ENCODE measurements around the gene TF.
"Not testable (repeated sequence)": the region's sequence is repeated elsewhere in the genome, so short reads cannot be mapped to it uniquely, and the experiment has no call there.

TF gene

GRCh38 chr3:133745981-133746711 lies at the start of gene TF:
Gene TF (plus strand): TSS chr3:133746393. CDS start chr3:133746441, 48 bp downstream.
- DNase-seq (ENCODE audit: low read depth): no peak

- no peak for DNase-seq (ENCODE audit: low read depth)
Measured at GRCh38 chr3:133697960-133698359, 48.2 kb upstream of the TF start.

DNA sequence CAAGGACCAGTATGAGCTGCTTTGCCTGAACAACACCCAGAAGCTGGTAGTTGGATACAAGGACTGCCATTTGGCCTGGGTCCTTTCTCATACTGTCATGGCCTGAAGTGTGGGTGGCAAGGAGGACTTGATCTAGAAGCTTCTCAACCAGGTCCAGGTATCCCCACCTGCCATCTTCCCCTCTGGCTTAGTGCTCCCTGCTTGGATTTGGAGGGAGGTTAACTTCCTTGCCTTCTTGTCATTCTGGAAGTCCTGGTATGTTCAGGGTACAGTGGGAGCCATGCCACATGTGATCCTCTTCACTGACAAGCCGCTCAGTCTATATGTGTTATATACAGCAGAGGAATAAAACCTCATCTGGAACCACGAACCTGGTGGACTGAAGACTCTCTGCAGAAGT lies 46.7 kb upstream of the TF start:
- DNase-seq (ENCODE audit: low read depth): no peak

GRCh38 chr3:133699903-133700302 lies 46.3 kb upstream of the TF start:
- DNase-seq (ENCODE audit: low read depth): no peak

GRCh38 chr3:133700351-133700750 lies 45.8 kb upstream of the TF start:
- no peak for DNase-seq (ENCODE audit: low read depth)

GRCh38 chr3:133701435-133702358 lies 44.5 kb upstream of the TF start:
- DNase-seq (ENCODE audit: low read depth): no peak

DNA sequence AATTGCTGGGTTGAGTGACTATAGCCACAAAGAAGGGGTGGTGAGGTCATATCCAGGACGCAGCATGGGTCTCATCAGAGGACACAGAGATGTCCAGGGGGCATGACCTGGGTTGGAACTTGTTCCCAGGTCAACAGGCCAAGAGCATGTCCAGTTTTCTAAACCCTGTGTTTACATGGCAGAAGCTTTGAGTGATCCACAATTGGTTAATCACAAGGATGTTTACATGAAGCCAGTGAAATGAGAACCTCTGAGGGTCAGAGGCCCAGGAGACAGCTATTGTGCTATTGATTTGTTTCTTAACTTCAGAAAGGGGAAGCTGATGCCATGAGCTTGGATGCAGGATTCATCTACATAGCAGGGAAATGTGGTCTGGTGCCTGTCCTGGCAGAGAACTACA lies 42.3 kb upstream of the TF start:
- no peak for DNase-seq (ENCODE audit: low read depth)

DNA sequence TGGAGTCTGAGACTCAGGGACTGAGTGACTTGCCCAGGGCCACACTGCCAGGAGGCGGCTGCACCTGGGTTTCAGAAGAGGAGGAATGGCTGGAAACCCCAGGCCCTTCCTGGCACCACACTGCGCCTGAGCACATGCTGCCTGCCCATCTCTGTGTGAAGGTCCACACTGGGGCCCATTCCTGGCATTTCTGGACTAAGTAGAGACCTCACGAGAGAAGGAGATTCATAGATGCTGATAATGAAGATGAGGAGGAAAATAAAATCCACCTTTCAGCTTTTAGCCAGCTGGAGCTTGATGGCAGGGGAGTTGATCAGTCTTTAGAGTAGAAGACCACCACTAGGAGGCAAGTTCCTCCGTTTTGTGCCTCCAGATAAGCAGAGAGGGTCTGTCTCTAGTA lies 40.2 kb upstream of the TF start:
- DNase-seq (ENCODE audit: low read depth): no peak

GRCh38 chr3:133709139-133709750 lies 36.9 kb upstream of the TF start:
- no peak for DNase-seq (ENCODE audit: low read depth)

GRCh38 chr3:133711013-133711412 lies 35.2 kb upstream of the TF start:
- DNase-seq (ENCODE audit: low read depth): no peak

- DNase-seq (ENCODE audit: low read depth): no peak
Measured at GRCh38 chr3:133712017-133712416, 34.2 kb upstream of the TF start.

DNA sequence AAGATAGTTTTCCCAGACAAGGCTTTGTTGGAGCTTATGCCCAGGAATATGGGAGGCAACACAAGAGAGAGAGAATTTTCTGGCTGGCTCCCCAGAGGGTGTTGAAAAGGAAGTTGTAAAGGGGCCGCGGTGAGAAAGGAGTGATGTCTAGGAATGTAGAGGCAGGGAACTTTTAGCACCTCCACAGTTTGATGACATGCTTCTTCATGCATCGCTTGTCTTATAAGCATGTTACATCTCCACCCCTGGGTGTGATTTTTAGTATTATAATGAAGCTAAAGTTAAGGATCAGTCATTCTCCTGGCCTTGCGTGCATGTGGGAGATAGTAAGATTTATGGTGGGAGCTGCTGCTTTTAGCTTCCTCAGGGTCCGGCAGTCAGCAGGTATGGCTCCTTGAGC lies 32.8 kb upstream of the TF start:
- no peak for DNase-seq (ENCODE audit: low read depth)

- DNase-seq (ENCODE audit: low read depth): no peak
Measured at GRCh38 chr3:133717424-133717823, 28.8 kb upstream of the TF start.

- DNase-seq (ENCODE audit: low read depth): no peak
Measured at GRCh38 chr3:133722935-133723334, 23.3 kb upstream of the TF start.

DNA sequence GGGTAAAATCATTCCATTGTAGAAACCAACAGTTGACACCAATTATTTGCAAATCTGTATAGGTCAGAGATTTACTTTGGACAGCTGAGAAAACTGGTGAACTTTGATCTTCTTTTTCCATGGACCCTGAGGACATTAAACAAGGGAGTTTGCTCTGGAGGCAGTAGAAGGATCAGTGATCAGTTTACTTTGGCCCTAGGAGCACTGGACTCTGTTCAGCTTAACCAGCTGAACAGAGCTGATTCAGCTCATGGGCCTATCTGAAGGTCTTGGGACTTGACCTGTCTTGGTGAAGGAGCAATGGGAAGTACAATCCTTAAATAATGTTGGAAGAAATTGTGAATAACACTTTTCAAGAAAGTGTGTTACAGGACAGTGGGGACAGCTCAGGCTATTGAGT lies 15.2 kb upstream of the TF start:
- no peak for DNase-seq (ENCODE audit: low read depth)

DNA sequence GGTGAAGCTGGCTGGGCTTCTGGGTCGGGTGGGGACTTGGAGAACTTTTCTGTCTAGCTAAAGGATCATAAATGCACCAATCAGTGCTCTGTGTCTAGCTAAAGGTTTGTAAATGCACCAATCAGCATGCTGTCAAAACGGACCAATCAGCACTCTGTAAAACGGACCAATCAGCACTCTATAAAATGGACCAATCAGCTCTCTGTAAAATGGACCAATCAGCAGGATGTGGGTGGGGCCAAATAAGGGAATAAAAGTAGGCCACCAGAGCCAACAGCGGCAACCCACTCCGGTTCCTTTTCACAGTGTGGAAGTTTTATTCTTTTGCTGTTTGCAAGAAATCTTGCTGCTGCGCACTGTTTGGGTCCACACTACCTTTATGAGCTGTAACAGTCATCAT lies 14.0 kb upstream of the TF start:
- DNase-seq (ENCODE audit: low read depth): not testable (repeated sequence)

DNA sequence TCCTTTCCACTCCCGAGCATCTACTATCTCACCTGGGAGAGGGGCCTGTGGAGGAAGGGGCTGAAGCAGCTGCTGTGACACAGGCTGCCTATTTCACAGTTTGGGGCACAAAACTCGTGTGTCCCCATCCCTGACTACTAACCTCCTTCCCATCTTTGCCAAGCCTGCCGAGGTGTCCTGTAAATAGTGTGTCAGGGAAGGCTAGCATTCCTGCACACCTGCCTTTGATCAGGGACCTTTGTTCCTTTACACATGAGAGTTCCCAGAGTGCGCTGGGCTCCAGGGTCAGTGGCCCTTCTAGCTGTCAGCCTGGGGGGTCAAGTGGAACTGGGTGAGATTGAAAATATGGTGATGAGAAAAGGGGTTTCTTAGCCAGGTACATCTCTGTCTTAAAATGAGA lies 13.0 kb upstream of the TF start:
- no peak for DNase-seq (ENCODE audit: low read depth)

GRCh38 chr3:133734305-133734704 lies 11.9 kb upstream of the TF start:
- DNase-seq (ENCODE audit: low read depth): no peak

DNA sequence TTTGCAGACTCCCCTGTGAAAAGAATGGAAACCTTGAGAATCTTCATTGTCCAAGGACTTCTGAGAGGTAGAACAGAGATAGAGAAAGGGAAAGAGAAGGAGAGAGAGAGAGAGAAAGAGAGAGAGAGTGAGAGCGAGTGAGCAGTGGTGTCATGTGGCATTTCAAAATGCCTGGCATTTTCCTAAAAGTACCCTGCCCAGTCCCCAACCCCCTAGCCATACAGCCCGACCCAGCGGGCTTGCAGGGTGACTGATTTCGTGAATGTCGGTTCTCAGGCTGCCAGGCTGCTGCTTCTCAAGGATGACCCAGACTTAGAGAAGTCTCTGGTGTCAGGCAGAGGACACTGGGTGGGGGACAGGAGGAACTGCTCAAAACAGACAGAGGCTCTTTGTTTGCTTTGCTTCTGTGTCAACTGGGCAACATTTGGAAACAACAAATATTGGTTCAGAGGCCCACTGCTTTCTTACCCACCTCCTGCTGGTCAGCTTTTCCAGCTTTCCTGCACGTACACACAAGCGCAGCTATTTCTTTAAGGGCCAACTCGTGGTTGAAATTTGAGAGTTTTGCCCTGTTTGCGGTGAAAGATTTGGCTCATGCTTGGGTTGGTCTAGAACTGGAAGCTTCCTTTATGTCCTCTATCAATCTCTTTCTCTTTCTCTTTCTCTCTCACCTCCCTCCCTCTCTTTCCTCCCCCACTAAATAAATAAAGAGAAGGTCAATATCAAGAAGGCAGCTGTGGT lies 3.7 kb upstream of the TF start:
- DNase-seq (ENCODE audit: low read depth): no peak

GRCh38 chr3:133744241-133744640 lies 2.0 kb upstream of the TF start:
- DNase-seq (ENCODE audit: low read depth): no peak

GRCh38 chr3:133745108-133745507 lies 1.1 kb upstream of the TF start:
- DNase-seq (ENCODE audit: low read depth): no peak

DNA sequence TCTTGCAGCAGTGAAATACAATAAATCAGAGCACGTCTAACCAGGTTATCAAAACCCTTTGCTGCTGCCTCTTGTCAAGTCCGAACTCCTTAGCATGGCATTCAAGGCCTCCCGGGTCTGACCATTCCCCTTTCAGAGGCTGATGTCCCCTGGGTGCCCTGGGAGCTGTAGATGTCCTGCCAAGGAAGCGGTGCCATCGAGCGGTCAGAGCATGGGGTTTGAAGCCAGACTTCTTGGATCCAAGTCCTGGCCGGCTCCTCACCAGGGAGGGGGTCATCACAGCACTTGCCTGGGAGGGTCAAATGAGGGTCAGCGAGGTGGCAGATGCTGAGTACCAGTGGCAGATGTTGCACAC lies 496 bp downstream of the TF start:
- DNase-seq (ENCODE audit: low read depth): no peak
